K562 (cell line): ENCODE results near the gene FSTL1. TPM values are rescaled to one million over a fixed set of nuclear protein-coding genes. Genes with fewer than 3 reads are reported as not detected.

ENCODE experiments used
- ATAC-seq: fragments of 200-7000 bp; cut with Tn5 transposase; 3 replicates; pipeline ENCODE4 v1.9.1; 2020; ENCODE audit warnings: moderate library complexity
- BruUV-seq: library from RNA; stranded (reverse); fragments of 400-500 nt; replicated peaks from 2 replicates; lab custom pipeline; 2021; lab: Mats Ljungman, UMichigan
- CTCF ChIA-PET: fragments of 300-600 bp; formaldehyde crosslinking; extraction: SDS; loops from one replicate; lab custom pipeline; 2021; ENCODE audit warnings: low intra/inter-chr PET ratio; lab: Yijun Ruan, JAX
- POLR2A ChIA-PET: fragments of 300-600, 350-650 bp; sonication (Branson Sonifier 250); formaldehyde crosslinking; extraction: SDS; loops from one replicate; lab custom pipeline; 2021; ENCODE audit warnings: antibody characterized with exemption, inconsistent platforms; lab: Yijun Ruan, JAX
- DNase-seq, 4 experiments: peaks; one replicate each; pipeline versions ENCODE4 v3.0.0 to v3.0.0-alpha.2; 2011 to 2018; ENCODE audit warnings: low spot score in 3 of 4, mixed read lengths in 3 of 4; ENCODE audit errors: extremely low read depth in 1 of 4
- FAIRE-seq: peaks from 2 replicates; lab custom pipeline; 2011; peaks lifted over from hg19 to GRCh38; lab: Jason Lieb, UNC
- H2AFZ ChIP-seq: 2 replicates; pipeline ENCODE4 v1.6.0; 2011; ENCODE audit warnings: low read depth, low read length, control low read depth, inconsistent platforms
- H3K27ac ChIP-seq: fragments of 200-600 bp; 3 replicates; pipeline ENCODE4 v1.8.0; 2011; ENCODE audit warnings: low read depth, mild to moderate bottlenecking, control low read depth, inconsistent platforms, low read length, moderate library complexity, mixed read lengths; ENCODE audit errors: extremely low read depth
- H3K27me3 ChIP-seq, 2 experiments: fragments of 300-600 bp in 1 of 2; 2 replicates in 1 of 2; 3 replicates in 1 of 2; pipeline versions ENCODE4 v1.6.0 to v1.8.0; 2011; ENCODE audit warnings: inconsistent platforms in 2 of 2, low read length in 2 of 2, mild to moderate bottlenecking in 1 of 2, mixed read lengths in 1 of 2, moderate library complexity in 1 of 2; ENCODE audit not compliant: control insufficient read depth in 2 of 2, insufficient read depth in 2 of 2
- H3K36me3 ChIP-seq: fragments of 300-600 bp; 3 replicates; pipeline ENCODE4 v1.8.0; 2011; ENCODE audit warnings: mild to moderate bottlenecking, low read length, inconsistent platforms; ENCODE audit not compliant: control insufficient read depth, insufficient read depth
- H3K4me1 ChIP-seq, 2 experiments: fragments of 200-600 bp in 1 of 2; replicated peaks in 1 of 2; 2 replicates in 1 of 2; 3 replicates in 1 of 2; pipeline versions ENCODE4 v1.5.1 to v1.8.0; 2011; ENCODE audit warnings: inconsistent platforms in 2 of 2, low read length in 2 of 2, mild to moderate bottlenecking in 1 of 2, mixed read lengths in 1 of 2, moderate library complexity in 1 of 2; ENCODE audit not compliant: control insufficient read depth in 2 of 2, insufficient read depth in 2 of 2
- H3K4me2 ChIP-seq: 2 replicates; pipeline ENCODE4 v1.6.1; 2011; ENCODE audit warnings: low read length, control low read depth, inconsistent platforms, mixed read lengths; ENCODE audit not compliant: insufficient read depth
- H3K4me3 ChIP-seq: fragments of 200-600 bp; sonication (generic), shearing (Covaris generic); 2 replicates; pipeline ENCODE4 v1.5.1; 2016; ENCODE audit warnings: control low read depth, inconsistent platforms
- H3K79me2 ChIP-seq: fragments of 200-600 bp; 3 replicates; pipeline ENCODE4 v1.8.0; 2011; ENCODE audit warnings: low read length, inconsistent platforms; ENCODE audit not compliant: control insufficient read depth, insufficient read depth
- H3K9ac ChIP-seq, 2 experiments: 2 replicates each; pipeline versions ENCODE4 v1.6.0 to v1.6.1; 2011; ENCODE audit warnings: low read depth in 2 of 2, low read length in 2 of 2, control low read depth in 1 of 2, inconsistent platforms in 1 of 2, mild to moderate bottlenecking in 1 of 2, mixed read lengths in 1 of 2; ENCODE audit not compliant: insufficient read depth in 1 of 2
- H3K9me1 ChIP-seq: one replicate; pipeline ENCODE4 v1.6.0; 2011; ENCODE audit warnings: inconsistent platforms, mild to moderate bottlenecking, low read length, moderate library complexity; ENCODE audit not compliant: control insufficient read depth, insufficient read depth
- H3K9me3 ChIP-seq: replicated peaks from 2 replicates; pipeline ENCODE4 v1.5.1; 2011; ENCODE audit warnings: low read depth, low read length, inconsistent platforms; ENCODE audit not compliant: control insufficient read depth, insufficient read depth
- H4K20me1 ChIP-seq: replicated peaks from 2 replicates; pipeline ENCODE4 v1.6.1; 2011; ENCODE audit warnings: low read length, inconsistent platforms, mixed read lengths; ENCODE audit not compliant: control insufficient read depth, insufficient read depth
- MCM7 ChIP-seq, 2 experiments: fragments of 450-650 bp; IDR thresholded peaks; 2 replicates each; pipeline ENCODE4 v1.6.1; 2016 to 2018
- RBM22 ChIP-seq: fragments of 200-400 bp; formaldehyde crosslinking; IDR thresholded peaks from 2 replicates; pipeline ENCODE4 v1.6.1; 2018; ENCODE audit warnings: low read length, low read depth; ENCODE audit not compliant: poor library complexity, severe bottlenecking
- SREBF1 ChIP-seq: fragments of 150-350 bp; IDR thresholded peaks from 2 replicates; pipeline ENCODE4 v1.6.1; 2014; ENCODE audit warnings: antibody characterized with exemption, low read depth, low read length, borderline replicate concordance
- ZMIZ1 ChIP-seq, 2 experiments: fragments of 150-350 bp in 1 of 2; IDR thresholded peaks; 2 replicates each; pipeline ENCODE4 v1.6.1; 2012 to 2016; ENCODE audit warnings: low read depth in 2 of 2, low read length in 2 of 2, mild to moderate bottlenecking in 1 of 2, moderate library complexity in 1 of 2
- WGBS: fragments of 100-300 bp; shearing (Covaris generic); methylation state at CpG from one replicate; pipeline ENCODE4 v1.1.6; 2016; ENCODE audit warnings: low coverage, mixed read lengths; ENCODE audit not compliant: insufficient coverage; ENCODE audit errors: missing lambda C conversion rate; 5-methylcytosine and 5-hydroxymethylcytosine counted together
- in situ Hi-C: fragments of 300-500 bp; cut with MboI; formaldehyde crosslinking; loops from 4 replicates; pipeline ENCODE4 v1.15.0; 2018; ENCODE audit warnings: inconsistent platforms, mixed read lengths
- intact Hi-C: fragments of 100-400 bp; cut with micrococcal nuclease; formaldehyde crosslinking; loops from 2 replicates; pipeline ENCODE4 v1.14.2; 2022
- polyA plus RNA-seq, 8 experiments: library from polyadenylated mRNA; depleted of rRNA in 4 of 8; stranded (reverse) in 5 of 8; unstranded in 3 of 8; fragments of >200 nt; fragmentation: Nextera tagmentation in 2 of 8; fragmentation: Illumina TruSeq in 1 of 8; extraction: Ambion mirVana in 2 of 8; extraction: Trizol in 1 of 8; gene quantifications; 2 replicates each; pipeline versions ENCODE4 v1.2.1 to v1.2.3, GENCODE V29; 2011 to 2014; ENCODE audit warnings: inconsistent platforms in 1 of 8, missing spikeins in 1 of 8
- total RNA-seq, 7 experiments: library from RNA; depleted of rRNA in 6 of 7; stranded (reverse); fragments of >200 nt in 6 of 7; fragmentation: Illumina TruSeq in 2 of 7; extraction: Trizol in 2 of 7; gene quantifications; 2 replicates each; pipeline versions ENCODE4 v1.2.1 to v1.2.3, GENCODE V29; 2011 to 2021; ENCODE audit warnings: low replicate concordance in 1 of 7

FSTL1 gene
- total and polyA plus RNA-seq, 9 of the 15 experiments (the other 6 are each of a cell fraction or from before 2014, with no cell fraction given) = 0.01 to 0.58 (median 0.08) TPM; not detected in 2

- no TSS peak for BruUV-seq
- FAIRE-seq (no peak), DNase-seq (no peak), ATAC-seq (no peak)
- no peaks in the 10 kb centered on the region for H3K79me2 ChIP-seq
- in situ Hi-C loops (loop anchor here (5.0 kb wide), 1 partner anchor 163 kb away; no protein-coding TSS in a partner anchor), intact Hi-C loops (no loop called here)
- no peak overlapping the region for H3K27ac ChIP-seq
- no peaks in the 10 kb centered on the region; the same call in 1 of the 2 replicates for H4K20me1 ChIP-seq
- H3K36me3 ChIP-seq = no peaks in the 10 kb centered on the region
- H3K4me2 ChIP-seq = no peak overlapping the region
- no peaks in the 10 kb centered on the region for H3K9me1 ChIP-seq
- no peaks in the 10 kb centered on the region for H3K4me1 ChIP-seq
- WGBS = 0% methylated on average over 3 of the region's 3 CpGs
- H2AFZ ChIP-seq = no peak overlapping the region
- TF ChIP-seq MCM7 (IDR thresholded peaks at IDR 0.05) = no peak
- TF ChIP-seq ZMIZ1 (IDR thresholded peaks at IDR 0.05; ENCODE audit: low read depth in 2 of 2, low read length in 2 of 2) = no peak
- no peak for TF ChIP-seq RBM22
- no peak for TF ChIP-seq SREBF1
- no peaks in the 10 kb centered on the region for H3K9me3 ChIP-seq
- ChIA-PET POLR2A (interaction anchor here (0.6 to 1.1 kb wide), 2 partner anchors 13 to 310 kb away, joined by 3 read pairs; no protein-coding TSS in a partner anchor), CTCF (no interaction called here)
- no peak overlapping the region for H3K9ac ChIP-seq
- no peaks in the 10 kb centered on the region for H3K27me3 ChIP-seq
- H3K4me3 ChIP-seq = no peak overlapping the region
Observed at GRCh38 chr3:120404876-120405275, 45.9 kb downstream of the FSTL1 start.
